AG09309 (cell line): ENCODE data around the gene CFAP298.
"Not testable (repeated sequence)": the region's sequence is repeated elsewhere in the genome, so short reads cannot be mapped to it uniquely, and the experiment has no call there.

Source experiments
- DNase-seq: peaks from one replicate; pipeline ENCODE4 v3.0.0-alpha.2; 2010; ENCODE audit warnings: low read depth
- H3K4me3 ChIP-seq: 2 replicates; pipeline ENCODE4 v1.5.1; 2011; ENCODE audit warnings: mild to moderate bottlenecking, low read depth, low read length, moderate library complexity; ENCODE audit not compliant: control insufficient read depth
- CTCF ChIP-seq: IDR thresholded peaks from 2 replicates; pipeline ENCODE4 v1.5.1; 2011; ENCODE audit warnings: mild to moderate bottlenecking, low read depth, low read length, inconsistent platforms; ENCODE audit not compliant: insufficient read depth, control insufficient read depth; ENCODE audit errors: missing control alignments

Gene CFAP298

GRCh38 chr21:32567626-32568025 is 44.6 kb downstream of the CFAP298 start:
- DNase-seq: no peak
- no peak overlapping the region for H3K4me3 ChIP-seq
- no peak for TF ChIP-seq CTCF

GRCh38 chr21:32566741-32567389 is 45.3 kb downstream of the CFAP298 start:
- no peak for TF ChIP-seq CTCF
- no peak overlapping the region for H3K4me3 ChIP-seq
- DNase-seq: no peak

GRCh38 chr21:32565856-32566465 is 46.2 kb downstream of the CFAP298 start:
- no peak for DNase-seq
- TF ChIP-seq CTCF: no peak
- no peak overlapping the region for H3K4me3 ChIP-seq

- TF ChIP-seq CTCF: no peak
- DNase-seq: no peak
- H3K4me3 ChIP-seq: no peak overlapping the region
Observed at GRCh38 chr21:32562915-32563314, 49.3 kb downstream of the CFAP298 start.

- no peak overlapping the region for H3K4me3 ChIP-seq
- peak; percentile 72 for DNase-seq
- peak; percentile 76 for TF ChIP-seq CTCF
Observed at GRCh38 chr21:32562426-32562825, 49.8 kb downstream of the CFAP298 start.

GRCh38 chr21:32561476-32561875 is 50.7 kb downstream of the CFAP298 start:
- H3K4me3 ChIP-seq, DNase-seq: not testable (repeated sequence)

- TF ChIP-seq CTCF: no peak
- no peak overlapping the region for H3K4me3 ChIP-seq
- no peak for DNase-seq
Observed at GRCh38 chr21:32560896-32561295, 51.3 kb downstream of the CFAP298 start.
